AG04449 (cell line): ENCODE measurements around the gene PTH2.

ENCODE experiments used
- CTCF ChIA-PET: fragments of 350-600 bp; formaldehyde crosslinking; extraction: SDS; loops from one replicate; lab custom pipeline; 2021; ENCODE audit warnings: antibody characterized with exemption; lab: Yijun Ruan, JAX
- POLR2A ChIA-PET: fragments of 400-600, 350-600 bp; formaldehyde crosslinking; extraction: SDS; loops from one replicate; lab custom pipeline; 2020; ENCODE audit warnings: antibody characterized with exemption, inconsistent platforms; lab: Yijun Ruan, JAX
- DNase-seq: peaks from one replicate; pipeline ENCODE4 v3.0.0-alpha.2; 2010; ENCODE audit warnings: low read depth, low spot score
- H3K4me3 ChIP-seq: 2 replicates; pipeline ENCODE4 v1.5.1; 2011; ENCODE audit warnings: low read depth, mild to moderate bottlenecking, control low read depth, low read length
- TF ChIP-seq, protein P1 (sequence below): IDR thresholded peaks from one replicate; pipeline ENCODE4 v1.5.1; 2011; ENCODE audit warnings: mild to moderate bottlenecking, moderate library complexity, low read length, control low read depth, inconsistent platforms; ENCODE audit not compliant: insufficient read depth; ENCODE audit errors: missing control alignments

The PTH2 gene

DNA sequence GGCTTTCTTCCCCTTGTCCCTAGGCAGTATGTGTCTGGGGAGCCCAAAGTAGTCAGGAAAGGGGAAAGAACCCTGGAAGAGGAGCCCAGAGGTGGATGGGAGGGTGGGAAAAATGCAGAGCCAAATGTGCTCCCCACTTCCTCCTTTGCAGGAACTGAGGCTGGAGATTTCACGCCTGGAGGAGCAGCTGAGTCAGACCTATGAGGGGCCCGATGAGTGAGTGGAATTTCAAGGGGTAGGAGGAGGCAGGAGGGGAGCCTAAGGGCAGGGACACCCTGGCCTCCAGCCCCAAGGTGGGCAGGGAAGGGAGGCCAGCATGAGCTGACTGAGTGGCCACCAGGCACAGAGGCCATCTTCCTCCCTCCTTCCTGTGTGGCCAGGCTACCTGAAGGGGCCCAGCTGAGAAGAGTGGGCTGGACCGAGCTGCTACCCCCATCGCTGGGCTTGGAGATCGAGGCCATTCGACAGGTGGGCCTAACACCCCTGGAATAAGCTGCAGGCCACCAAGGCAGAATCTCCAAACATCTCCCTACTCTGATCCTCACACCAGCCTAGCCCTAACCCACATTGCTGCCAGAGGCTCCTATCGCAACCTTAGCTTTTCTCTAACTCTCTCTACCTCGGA, 14.3 kb downstream of the PTH2 start:
- ChIA-PET POLR2A (no interaction called here), CTCF (interaction anchor here (1.3 kb wide), 2 partner anchors 10 to 64 kb away, joined by 3 read pairs; no protein-coding TSS in a partner anchor)
- no peak overlapping the region for H3K4me3 ChIP-seq
- TF ChIP-seq, protein P1, sequence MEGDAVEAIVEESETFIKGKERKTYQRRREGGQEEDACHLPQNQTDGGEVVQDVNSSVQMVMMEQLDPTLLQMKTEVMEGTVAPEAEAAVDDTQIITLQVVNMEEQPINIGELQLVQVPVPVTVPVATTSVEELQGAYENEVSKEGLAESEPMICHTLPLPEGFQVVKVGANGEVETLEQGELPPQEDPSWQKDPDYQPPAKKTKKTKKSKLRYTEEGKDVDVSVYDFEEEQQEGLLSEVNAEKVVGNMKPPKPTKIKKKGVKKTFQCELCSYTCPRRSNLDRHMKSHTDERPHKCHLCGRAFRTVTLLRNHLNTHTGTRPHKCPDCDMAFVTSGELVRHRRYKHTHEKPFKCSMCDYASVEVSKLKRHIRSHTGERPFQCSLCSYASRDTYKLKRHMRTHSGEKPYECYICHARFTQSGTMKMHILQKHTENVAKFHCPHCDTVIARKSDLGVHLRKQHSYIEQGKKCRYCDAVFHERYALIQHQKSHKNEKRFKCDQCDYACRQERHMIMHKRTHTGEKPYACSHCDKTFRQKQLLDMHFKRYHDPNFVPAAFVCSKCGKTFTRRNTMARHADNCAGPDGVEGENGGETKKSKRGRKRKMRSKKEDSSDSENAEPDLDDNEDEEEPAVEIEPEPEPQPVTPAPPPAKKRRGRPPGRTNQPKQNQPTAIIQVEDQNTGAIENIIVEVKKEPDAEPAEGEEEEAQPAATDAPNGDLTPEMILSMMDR, result no peak
- DNase-seq, result no peak

DNA sequence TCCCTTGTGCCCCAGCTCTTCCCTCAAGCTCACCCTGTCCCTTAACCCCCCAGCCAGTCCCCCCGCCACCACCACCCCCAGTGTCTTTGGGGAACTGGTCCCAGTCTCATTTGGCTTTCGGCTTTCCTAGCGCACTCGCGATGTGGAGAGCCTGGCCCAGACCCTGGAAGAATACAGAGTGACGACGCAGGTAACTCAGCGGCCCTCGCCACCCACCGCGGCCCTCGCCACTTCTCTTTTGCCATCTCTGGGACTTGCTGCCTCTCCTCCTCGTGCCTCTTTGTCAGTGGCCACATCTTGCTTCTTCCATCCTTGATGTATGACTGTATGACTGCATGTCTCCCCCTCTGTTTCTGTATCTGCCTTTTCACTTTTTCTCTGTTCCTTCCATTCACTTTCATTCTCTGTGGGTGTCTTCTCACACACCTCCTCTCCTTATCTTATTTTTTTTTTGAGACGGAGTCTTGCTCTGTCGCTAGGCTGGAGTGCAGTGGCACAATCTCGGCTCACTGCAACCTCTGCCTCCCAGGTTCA, 15.7 kb downstream of the PTH2 start:
- TF ChIP-seq, protein P1, result no peak

GRCh38 chr19:49407079-49407478, 16.2 kb downstream of the PTH2 start:
- POLR2A ChIA-PET, result no interaction called here
- CTCF ChIA-PET, result interaction anchor here (0.7 to 2.2 kb wide), 4 partner anchors 16 to 38 kb away, joined by 3 to 13 read pairs (median 4); no protein-coding TSS in a partner anchor
- H3K4me3 ChIP-seq, result no peak overlapping the region
- no peak for DNase-seq
- TF ChIP-seq, protein P1, result no peak

More for the DNA sequence above, 15.7 kb downstream of the PTH2 start:
- POLR2A ChIA-PET, result no interaction called here
- CTCF ChIA-PET, result interaction anchor here (0.7 to 2.2 kb wide), 4 partner anchors 16 to 37 kb away, joined by 3 to 13 read pairs (median 4); no protein-coding TSS in a partner anchor
- H3K4me3 ChIP-seq, result no peak overlapping the region
- no peak for DNase-seq

DNA sequence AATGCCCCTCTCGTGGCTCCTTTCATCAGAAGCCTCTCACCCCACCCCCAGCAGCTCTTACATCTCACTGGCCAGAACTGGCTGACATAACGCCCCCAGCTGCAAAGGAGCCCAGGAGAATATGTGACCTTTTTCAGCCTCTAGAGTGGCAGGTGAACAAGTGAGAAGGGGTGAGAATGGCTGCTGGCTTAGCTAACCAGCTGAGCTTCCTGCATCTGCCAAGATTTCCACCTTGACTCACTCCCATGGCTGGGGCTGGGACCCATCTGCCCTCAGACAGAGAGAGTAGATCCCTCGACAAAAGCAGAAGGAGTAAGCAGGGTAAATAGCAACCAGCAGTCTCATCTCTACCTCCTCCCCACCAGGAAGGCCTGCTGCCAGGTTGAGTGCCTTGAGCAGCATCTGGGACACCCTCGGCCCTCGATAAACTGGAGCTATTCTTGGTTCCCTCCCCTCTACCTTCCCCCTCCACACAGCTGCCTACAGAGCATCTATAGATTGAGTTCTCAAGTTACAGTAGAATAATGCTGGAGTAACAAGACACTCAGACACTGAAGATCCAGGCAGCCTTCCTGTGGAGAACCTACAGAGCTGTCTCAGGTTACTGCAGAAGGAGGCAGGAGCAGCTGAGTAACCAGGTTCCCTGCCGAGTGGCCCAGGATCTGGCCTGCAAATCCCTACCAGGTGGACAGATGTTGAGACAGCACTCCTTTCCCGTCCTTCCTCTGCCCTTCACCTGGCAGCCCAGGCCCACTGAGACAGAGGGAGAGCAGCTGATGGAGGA, 19.6 kb downstream of the PTH2 start:
- no peak for DNase-seq
- ChIA-PET CTCF (interaction anchor here (0.7 to 1.4 kb wide), 3 partner anchors 10 to 616 kb away, joined by 3 to 5 read pairs (median 4); no protein-coding TSS in a partner anchor), POLR2A (no interaction called here)

GRCh38 chr19:49400029-49400428, 23.2 kb downstream of the PTH2 start:
- no peak for DNase-seq
- TF ChIP-seq, protein P1, result no peak
- CTCF ChIA-PET, result no interaction called here
- H3K4me3 ChIP-seq, result no peak overlapping the region
- POLR2A ChIA-PET, result no interaction called here

More for the DNA sequence above, 19.6 kb downstream of the PTH2 start:
- H3K4me3 ChIP-seq, result no peak overlapping the region
- TF ChIP-seq, protein P1, result no peak
